HG03342 (cell line): ENCODE measurements around the gene STAT5B.
"Not testable (repeated sequence)": the region's sequence is repeated elsewhere in the genome, so short reads cannot be mapped to it uniquely, and the experiment has no call there.

Experiments used
- ATAC-seq: cut with Tn5 transposase; IDR thresholded peaks from one replicate; pipeline ENCODE4 v1.9.1; 2021; ENCODE audit warnings: mild to moderate bottlenecking, moderate library complexity; ENCODE audit not compliant: unreplicated experiment

The STAT5B gene

GRCh38 chr17:42200706-42201457 is 75.3 kb downstream of the STAT5B start:
- ATAC-seq = no peak

- ATAC-seq = no peak
Observed at GRCh38 chr17:42199416-42200011, 76.7 kb downstream of the STAT5B start.

- no peak for ATAC-seq
Observed at GRCh38 chr17:42198897-42199296, 77.3 kb downstream of the STAT5B start.

- ATAC-seq = no peak
Observed at GRCh38 chr17:42197564-42198156, 78.5 kb downstream of the STAT5B start.

- no peak for ATAC-seq
Observed at GRCh38 chr17:42193969-42194899, 82.0 kb downstream of the STAT5B start, which contains the start of gene GHDC. Gene GHDC, minus strand, starts transcription at chr17:42194494. Its CDS starts 913 bp downstream, at chr17:42193581.

GRCh38 chr17:42193216-42193968 is 82.8 kb downstream of the STAT5B start:
- no peak for ATAC-seq

GRCh38 chr17:42192189-42193126 is 83.7 kb downstream of the STAT5B start:
- ATAC-seq = no peak

GRCh38 chr17:42191275-42191608 is 84.9 kb downstream of the STAT5B start:
- ATAC-seq = no peak

- no peak for ATAC-seq
Observed at GRCh38 chr17:42190491-42191274, 85.5 kb downstream of the STAT5B start.

GRCh38 chr17:42189651-42189965 is 86.6 kb downstream of the STAT5B start:
- ATAC-seq = no peak

- ATAC-seq = no peak
Observed at GRCh38 chr17:42188749-42189650, 87.2 kb downstream of the STAT5B start.

GRCh38 chr17:42187833-42188232 is 88.4 kb downstream of the STAT5B start:
- no peak for ATAC-seq

GRCh38 chr17:42186191-42186590 is 90.0 kb downstream of the STAT5B start:
- ATAC-seq = not testable (repeated sequence)

GRCh38 chr17:42185621-42185930 is 90.6 kb downstream of the STAT5B start:
- no peak for ATAC-seq

GRCh38 chr17:42184713-42185620 is 91.2 kb downstream of the STAT5B start, which contains the start of gene HCRT:
Gene HCRT, minus strand, starts transcription at chr17:42185452. Its CDS starts 87 bp downstream, at chr17:42185365.
- ATAC-seq = no peak
